Activated T-cell treated with anti-CD3 and anti-CD28 coated beads for 48 hours (primary cell): ENCODE results near the gene IGSF3.
"Not testable (repeated sequence)": the region's sequence is repeated elsewhere in the genome, so short reads cannot be mapped to it uniquely, and the experiment has no call there.

Experiments
- DNase-seq: peaks from one replicate; pipeline ENCODE4 v3.0.0-alpha.2; 2020; ENCODE audit warnings: low read depth

Gene IGSF3

GRCh38 chr1:116663821-116664220, 3.7 kb downstream of the IGSF3 start:
- DNase-seq = no peak

- DNase-seq = no peak
Observed at GRCh38 chr1:116661633-116662032, 5.9 kb downstream of the IGSF3 start.

GRCh38 chr1:116658645-116659044, 8.9 kb downstream of the IGSF3 start:
- not testable (repeated sequence) for DNase-seq

- DNase-seq = not testable (repeated sequence)
Observed at GRCh38 chr1:116657836-116658235, 9.7 kb downstream of the IGSF3 start.

GRCh38 chr1:116654351-116654750, 13.2 kb downstream of the IGSF3 start:
- no peak for DNase-seq

GRCh38 chr1:116652598-116652997, 14.9 kb downstream of the IGSF3 start:
- DNase-seq = not testable (repeated sequence)

GRCh38 chr1:116650781-116651180, 16.8 kb downstream of the IGSF3 start:
- not testable (repeated sequence) for DNase-seq

GRCh38 chr1:116649041-116649440, 18.5 kb downstream of the IGSF3 start:
- DNase-seq = not testable (repeated sequence)

GRCh38 chr1:116648325-116648724, 19.2 kb downstream of the IGSF3 start:
- not testable (repeated sequence) for DNase-seq

GRCh38 chr1:116647186-116647585, 20.3 kb downstream of the IGSF3 start:
- DNase-seq = not testable (repeated sequence)

- DNase-seq = not testable (repeated sequence)
Observed at GRCh38 chr1:116646673-116647170, 20.8 kb downstream of the IGSF3 start.

GRCh38 chr1:116645802-116646672, 21.5 kb downstream of the IGSF3 start:
- DNase-seq = not testable (repeated sequence)

- DNase-seq = not testable (repeated sequence)
Observed at GRCh38 chr1:116644993-116645392, 22.5 kb downstream of the IGSF3 start.

GRCh38 chr1:116644096-116644495, 23.4 kb downstream of the IGSF3 start:
- DNase-seq = not testable (repeated sequence)

- DNase-seq = not testable (repeated sequence)
Observed at GRCh38 chr1:116643281-116643751, 24.2 kb downstream of the IGSF3 start.

- DNase-seq = not testable (repeated sequence)
Observed at GRCh38 chr1:116642311-116643280, 24.9 kb downstream of the IGSF3 start.

GRCh38 chr1:116637583-116637982, 29.9 kb downstream of the IGSF3 start:
- DNase-seq = not testable (repeated sequence)

- not testable (repeated sequence) for DNase-seq
Observed at GRCh38 chr1:116636584-116636983, 30.9 kb downstream of the IGSF3 start.

- not testable (repeated sequence) for DNase-seq
Observed at GRCh38 chr1:116634386-116634785, 33.1 kb downstream of the IGSF3 start.

- not testable (repeated sequence) for DNase-seq
Observed at GRCh38 chr1:116631996-116632925, 35.3 kb downstream of the IGSF3 start.

GRCh38 chr1:116631554-116631953, 36.0 kb downstream of the IGSF3 start:
- DNase-seq = not testable (repeated sequence)
